GM23338 (cell line): Measurements from ENCODE around the gene PYDC2. TPM values are rescaled to one million over a fixed set of nuclear protein-coding genes. Genes with fewer than 3 reads are reported as not detected.

ENCODE experiments used
- ATAC-seq: fragments of 200-7000 bp; cut with Tn5 transposase; 3 replicates; pipeline ENCODE4 v1.9.1; 2020
- DNase-seq: peaks from one replicate; pipeline ENCODE4 v3.0.0-alpha.2; 2015; ENCODE audit warnings: low spot score
- H2AFZ ChIP-seq: fragments of 200-600 bp; sonication (generic); 2 replicates; pipeline ENCODE4 v1.8.0; 2016; ENCODE audit warnings: antibody characterized with exemption, mild to moderate bottlenecking, moderate library complexity
- H3F3A ChIP-seq: fragments of 200-600 bp; sonication (generic); replicated peaks from 2 replicates; pipeline ENCODE4 v1.8.0; 2017; ENCODE audit warnings: antibody characterized with exemption, mixed run types, low read depth
- H3K27ac ChIP-seq: fragments of 200-600 bp; sonication (generic); 2 replicates; pipeline ENCODE4 v1.6.1; 2016; ENCODE audit warnings: low read depth
- H3K27me3 ChIP-seq: fragments of 200-600 bp; sonication (generic); 2 replicates; pipeline ENCODE4 v1.8.0; 2016; ENCODE audit warnings: mild to moderate bottlenecking, mixed run types, moderate library complexity; ENCODE audit not compliant: insufficient read depth
- H3K36me3 ChIP-seq: fragments of 200-600 bp; sonication (generic); 2 replicates; pipeline ENCODE4 v1.8.0; 2016; ENCODE audit warnings: mild to moderate bottlenecking; ENCODE audit not compliant: insufficient read depth
- H3K4me1 ChIP-seq: fragments of 200-600 bp; sonication (generic); 2 replicates; pipeline ENCODE4 v1.8.0; 2016; ENCODE audit warnings: mild to moderate bottlenecking, moderate library complexity; ENCODE audit not compliant: insufficient read depth
- H3K4me2 ChIP-seq: fragments of 200-600 bp; sonication (generic); 2 replicates; pipeline ENCODE4 v1.7.1; 2017; ENCODE audit warnings: mixed run types
- H3K4me3 ChIP-seq: fragments of 200-600 bp; sonication (generic); 2 replicates; pipeline ENCODE4 v1.6.1; 2016; ENCODE audit warnings: mixed run types
- H3K79me2 ChIP-seq: fragments of 200-600 bp; sonication (generic); replicated peaks from 2 replicates; pipeline ENCODE4 v1.8.0; 2017; ENCODE audit warnings: mild to moderate bottlenecking; ENCODE audit not compliant: insufficient read depth
- H3K9me2 ChIP-seq: fragments of 200-600 bp; sonication (generic); 2 replicates; pipeline ENCODE4 v1.8.0; 2017; ENCODE audit not compliant: insufficient read depth
- H4K20me1 ChIP-seq: fragments of 200-600 bp; sonication (generic); replicated peaks from 2 replicates; pipeline ENCODE4 v1.8.0; 2017; ENCODE audit warnings: mild to moderate bottlenecking; ENCODE audit not compliant: insufficient read depth
- H3K27ac Mint-ChIP-seq: 2 replicates; pipeline ENCODE4 v1.8.0; 2020; ENCODE audit warnings: inconsistent platforms, mild to moderate bottlenecking, moderate library complexity, mixed read lengths
- H3K27me3 Mint-ChIP-seq: 3 replicates; pipeline ENCODE4 v1.8.0; 2022; ENCODE audit warnings: low read depth, mild to moderate bottlenecking, moderate library complexity, mixed read lengths, inconsistent platforms; ENCODE audit not compliant: insufficient read depth, poor library complexity
- H3K36me3 Mint-ChIP-seq: 3 replicates; pipeline ENCODE4 v1.8.0; 2021; ENCODE audit warnings: low read depth, mild to moderate bottlenecking, inconsistent platforms, moderate library complexity, mixed read lengths
- H3K4me1 Mint-ChIP-seq: 3 replicates; pipeline ENCODE4 v1.8.0; 2020; ENCODE audit warnings: mild to moderate bottlenecking, inconsistent platforms, mixed read lengths
- H3K4me3 Mint-ChIP-seq: 3 replicates; pipeline ENCODE4 v1.8.0; 2021; ENCODE audit warnings: moderate library complexity, mild to moderate bottlenecking, inconsistent platforms, mixed read lengths
- H3K9me3 Mint-ChIP-seq: 3 replicates; pipeline ENCODE4 v1.8.0; 2020; ENCODE audit warnings: moderate library complexity, mild to moderate bottlenecking, inconsistent platforms, mixed read lengths
- CREB1 ChIP-seq: fragments of 250-450 bp; sonication (Bioruptor Pico); IDR thresholded peaks from 2 replicates; pipeline ENCODE4 v1.5.0; 2020; ENCODE audit warnings: low read depth, mild to moderate bottlenecking, moderate library complexity
- EZH2 ChIP-seq: fragments of 200-600 bp; sonication (generic); IDR thresholded peaks from one replicate; pipeline ENCODE4 v1.8.0; 2017; ENCODE audit warnings: antibody characterized with exemption, mild to moderate bottlenecking, low read depth; ENCODE audit not compliant: unreplicated experiment
- EZH2phosphoT487 ChIP-seq: fragments of 200-600 bp; sonication (generic); IDR thresholded peaks from one replicate; pipeline ENCODE4 v1.8.1; 2018; ENCODE audit warnings: antibody characterized with exemption; ENCODE audit not compliant: unreplicated experiment
- JUNB ChIP-seq: IDR thresholded peaks from one replicate; pipeline ENCODE4 v1.6.1; 2016; ENCODE audit warnings: antibody characterized with exemption; ENCODE audit not compliant: unreplicated experiment
- NANOG ChIP-seq: IDR thresholded peaks from 2 replicates; pipeline ENCODE4 v1.6.1; 2016; ENCODE audit warnings: antibody characterized with exemption, borderline replicate concordance
- POLR2AphosphoS5 ChIP-seq: IDR thresholded peaks from 2 replicates; pipeline ENCODE4 v1.6.1; 2016; ENCODE audit warnings: antibody characterized with exemption, low read depth
- STAT1 ChIP-seq: IDR thresholded peaks from one replicate; pipeline ENCODE4 v1.6.1; 2016; ENCODE audit warnings: antibody characterized with exemption; ENCODE audit not compliant: unreplicated experiment
- ZNF114 ChIP-seq: fragments of 250-450 bp; sonication (Bioruptor Pico); IDR thresholded peaks from 2 replicates; pipeline ENCODE4 v1.5.0; 2020; ENCODE audit warnings: mild to moderate bottlenecking, moderate library complexity
- ZNF331 ChIP-seq: fragments of 250-450 bp; sonication (Bioruptor Pico); IDR thresholded peaks from 2 replicates; pipeline ENCODE4 v1.5.0; 2020; ENCODE audit warnings: low read depth, mild to moderate bottlenecking, moderate library complexity
- polyA plus RNA-seq: library from polyadenylated mRNA; unstranded; fragments of >200 nt; fragmentation: Nextera tagmentation; extraction: Ambion mirVana; gene quantifications from 2 replicates; pipeline ENCODE4 v1.2.1, GENCODE V29; 2016
- total RNA-seq: library from RNA; depleted of rRNA; stranded (reverse); fragments of >200 nt; shearing (Covaris generic); gene quantifications from 2 replicates; pipeline ENCODE4 v1.2.3, GENCODE V29; 2014
- TF ChIP-seq, protein P1 (sequence below): fragments of 250-450 bp; sonication (Bioruptor Pico); IDR thresholded peaks from 2 replicates; pipeline ENCODE4 v1.5.0; 2020; ENCODE audit warnings: mild to moderate bottlenecking, moderate library complexity
- TF ChIP-seq, protein P2 (sequence below): IDR thresholded peaks from one replicate; pipeline ENCODE4 v1.6.1; 2018; ENCODE audit warnings: antibody characterized with exemption; ENCODE audit not compliant: unreplicated experiment
- TF ChIP-seq, protein P3 (sequence below), 2 experiments: fragments of 200-600 bp in 1 of 2; sonication (generic) in 1 of 2; conservative IDR thresholded peaks; 2 replicates each; pipeline versions ENCODE4 v1.5.1 to v1.6.1; 2016 to 2017; ENCODE audit warnings: antibody characterized with exemption in 2 of 2, low read depth in 2 of 2, mild to moderate bottlenecking in 2 of 2, moderate library complexity in 1 of 2

Gene PYDC2
- total and polyA plus RNA-seq, 2 experiments from 2014 or later = not detected

DNA sequence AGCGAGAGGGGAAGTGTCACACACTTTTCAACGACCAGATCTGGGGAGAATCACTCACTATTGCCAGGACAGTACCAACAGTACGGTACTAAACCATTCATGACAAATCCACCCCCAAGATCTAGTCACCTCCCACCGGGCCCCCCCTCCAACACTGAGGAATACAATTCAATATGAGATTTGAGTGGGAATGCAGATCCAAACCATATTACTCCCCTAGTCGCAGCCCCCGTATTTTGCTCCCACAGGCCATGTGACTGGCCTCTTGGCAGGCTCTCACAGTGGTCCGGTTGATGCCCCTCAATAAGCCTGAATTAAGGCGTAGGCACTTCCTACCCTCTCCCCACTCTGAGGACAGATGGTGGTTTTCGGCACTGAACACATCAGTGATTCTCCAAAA lies 45.4 kb upstream of the PYDC2 start:
- no peak for ATAC-seq
- H3K27me3 Mint-ChIP-seq = peaks cover 5% of the 10 kb centered on the region
- TF ChIP-seq NANOG = no peak
- TF ChIP-seq, protein P1, sequence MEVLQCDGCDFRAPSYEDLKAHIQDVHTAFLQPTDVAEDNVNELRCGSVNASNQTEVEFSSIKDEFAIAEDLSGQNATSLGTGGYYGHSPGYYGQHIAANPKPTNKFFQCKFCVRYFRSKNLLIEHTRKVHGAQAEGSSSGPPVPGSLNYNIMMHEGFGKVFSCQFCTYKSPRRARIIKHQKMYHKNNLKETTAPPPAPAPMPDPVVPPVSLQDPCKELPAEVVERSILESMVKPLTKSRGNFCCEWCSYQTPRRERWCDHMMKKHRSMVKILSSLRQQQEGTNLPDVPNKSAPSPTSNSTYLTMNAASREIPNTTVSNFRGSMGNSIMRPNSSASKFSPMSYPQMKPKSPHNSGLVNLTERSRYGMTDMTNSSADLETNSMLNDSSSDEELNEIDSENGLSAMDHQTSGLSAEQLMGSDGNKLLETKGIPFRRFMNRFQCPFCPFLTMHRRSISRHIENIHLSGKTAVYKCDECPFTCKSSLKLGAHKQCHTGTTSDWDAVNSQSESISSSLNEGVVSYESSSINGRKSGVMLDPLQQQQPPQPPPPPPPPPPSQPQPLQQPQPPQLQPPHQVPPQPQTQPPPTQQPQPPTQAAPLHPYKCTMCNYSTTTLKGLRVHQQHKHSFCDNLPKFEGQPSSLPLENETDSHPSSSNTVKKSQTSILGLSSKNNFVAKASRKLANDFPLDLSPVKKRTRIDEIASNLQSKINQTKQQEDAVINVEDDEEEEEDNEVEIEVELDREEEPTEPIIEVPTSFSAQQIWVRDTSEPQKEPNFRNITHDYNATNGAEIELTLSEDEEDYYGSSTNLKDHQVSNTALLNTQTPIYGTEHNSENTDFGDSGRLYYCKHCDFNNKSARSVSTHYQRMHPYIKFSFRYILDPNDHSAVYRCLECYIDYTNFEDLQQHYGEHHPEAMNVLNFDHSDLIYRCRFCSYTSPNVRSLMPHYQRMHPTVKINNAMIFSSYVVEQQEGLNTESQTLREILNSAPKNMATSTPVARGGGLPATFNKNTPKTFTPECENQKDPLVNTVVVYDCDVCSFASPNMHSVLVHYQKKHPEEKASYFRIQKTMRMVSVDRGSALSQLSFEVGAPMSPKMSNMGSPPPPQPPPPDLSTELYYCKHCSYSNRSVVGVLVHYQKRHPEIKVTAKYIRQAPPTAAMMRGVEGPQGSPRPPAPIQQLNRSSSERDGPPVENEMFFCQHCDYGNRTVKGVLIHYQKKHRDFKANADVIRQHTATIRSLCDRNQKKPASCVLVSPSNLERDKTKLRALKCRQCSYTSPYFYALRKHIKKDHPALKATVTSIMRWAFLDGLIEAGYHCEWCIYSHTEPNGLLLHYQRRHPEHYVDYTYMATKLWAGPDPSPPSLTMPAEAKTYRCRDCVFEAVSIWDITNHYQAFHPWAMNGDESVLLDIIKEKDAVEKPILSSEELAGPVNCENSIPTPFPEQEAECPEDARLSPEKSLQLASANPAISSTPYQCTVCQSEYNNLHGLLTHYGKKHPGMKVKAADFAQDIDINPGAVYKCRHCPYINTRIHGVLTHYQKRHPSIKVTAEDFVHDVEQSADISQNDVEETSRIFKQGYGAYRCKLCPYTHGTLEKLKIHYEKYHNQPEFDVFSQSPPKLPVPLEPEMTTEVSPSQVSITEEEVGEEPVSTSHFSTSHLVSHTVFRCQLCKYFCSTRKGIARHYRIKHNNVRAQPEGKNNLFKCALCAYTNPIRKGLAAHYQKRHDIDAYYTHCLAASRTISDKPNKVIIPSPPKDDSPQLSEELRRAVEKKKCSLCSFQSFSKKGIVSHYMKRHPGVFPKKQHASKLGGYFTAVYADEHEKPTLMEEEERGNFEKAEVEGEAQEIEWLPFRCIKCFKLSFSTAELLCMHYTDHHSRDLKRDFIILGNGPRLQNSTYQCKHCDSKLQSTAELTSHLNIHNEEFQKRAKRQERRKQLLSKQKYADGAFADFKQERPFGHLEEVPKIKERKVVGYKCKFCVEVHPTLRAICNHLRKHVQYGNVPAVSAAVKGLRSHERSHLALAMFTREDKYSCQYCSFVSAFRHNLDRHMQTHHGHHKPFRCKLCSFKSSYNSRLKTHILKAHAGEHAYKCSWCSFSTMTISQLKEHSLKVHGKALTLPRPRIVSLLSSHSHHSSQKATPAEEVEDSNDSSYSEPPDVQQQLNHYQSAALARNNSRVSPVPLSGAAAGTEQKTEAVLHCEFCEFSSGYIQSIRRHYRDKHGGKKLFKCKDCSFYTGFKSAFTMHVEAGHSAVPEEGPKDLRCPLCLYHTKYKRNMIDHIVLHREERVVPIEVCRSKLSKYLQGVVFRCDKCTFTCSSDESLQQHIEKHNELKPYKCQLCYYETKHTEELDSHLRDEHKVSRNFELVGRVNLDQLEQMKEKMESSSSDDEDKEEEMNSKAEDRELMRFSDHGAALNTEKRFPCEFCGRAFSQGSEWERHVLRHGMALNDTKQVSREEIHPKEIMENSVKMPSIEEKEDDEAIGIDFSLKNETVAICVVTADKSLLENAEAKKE (CRISPR knock-in tag) = no peak
- TF ChIP-seq, protein P2, sequence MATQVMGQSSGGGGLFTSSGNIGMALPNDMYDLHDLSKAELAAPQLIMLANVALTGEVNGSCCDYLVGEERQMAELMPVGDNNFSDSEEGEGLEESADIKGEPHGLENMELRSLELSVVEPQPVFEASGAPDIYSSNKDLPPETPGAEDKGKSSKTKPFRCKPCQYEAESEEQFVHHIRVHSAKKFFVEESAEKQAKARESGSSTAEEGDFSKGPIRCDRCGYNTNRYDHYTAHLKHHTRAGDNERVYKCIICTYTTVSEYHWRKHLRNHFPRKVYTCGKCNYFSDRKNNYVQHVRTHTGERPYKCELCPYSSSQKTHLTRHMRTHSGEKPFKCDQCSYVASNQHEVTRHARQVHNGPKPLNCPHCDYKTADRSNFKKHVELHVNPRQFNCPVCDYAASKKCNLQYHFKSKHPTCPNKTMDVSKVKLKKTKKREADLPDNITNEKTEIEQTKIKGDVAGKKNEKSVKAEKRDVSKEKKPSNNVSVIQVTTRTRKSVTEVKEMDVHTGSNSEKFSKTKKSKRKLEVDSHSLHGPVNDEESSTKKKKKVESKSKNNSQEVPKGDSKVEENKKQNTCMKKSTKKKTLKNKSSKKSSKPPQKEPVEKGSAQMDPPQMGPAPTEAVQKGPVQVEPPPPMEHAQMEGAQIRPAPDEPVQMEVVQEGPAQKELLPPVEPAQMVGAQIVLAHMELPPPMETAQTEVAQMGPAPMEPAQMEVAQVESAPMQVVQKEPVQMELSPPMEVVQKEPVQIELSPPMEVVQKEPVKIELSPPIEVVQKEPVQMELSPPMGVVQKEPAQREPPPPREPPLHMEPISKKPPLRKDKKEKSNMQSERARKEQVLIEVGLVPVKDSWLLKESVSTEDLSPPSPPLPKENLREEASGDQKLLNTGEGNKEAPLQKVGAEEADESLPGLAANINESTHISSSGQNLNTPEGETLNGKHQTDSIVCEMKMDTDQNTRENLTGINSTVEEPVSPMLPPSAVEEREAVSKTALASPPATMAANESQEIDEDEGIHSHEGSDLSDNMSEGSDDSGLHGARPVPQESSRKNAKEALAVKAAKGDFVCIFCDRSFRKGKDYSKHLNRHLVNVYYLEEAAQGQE = no peak
- TF ChIP-seq POLR2AphosphoS5 = no peak
- no peak for TF ChIP-seq EZH2
- no peak for TF ChIP-seq CREB1
- no peak for TF ChIP-seq STAT1
- TF ChIP-seq EZH2phosphoT487 = no peak
- TF ChIP-seq ZNF331 (CRISPR knock-in tag) = no peak
- no peak for TF ChIP-seq ZNF114 (CRISPR knock-in tag)
- TF ChIP-seq, protein P3, sequence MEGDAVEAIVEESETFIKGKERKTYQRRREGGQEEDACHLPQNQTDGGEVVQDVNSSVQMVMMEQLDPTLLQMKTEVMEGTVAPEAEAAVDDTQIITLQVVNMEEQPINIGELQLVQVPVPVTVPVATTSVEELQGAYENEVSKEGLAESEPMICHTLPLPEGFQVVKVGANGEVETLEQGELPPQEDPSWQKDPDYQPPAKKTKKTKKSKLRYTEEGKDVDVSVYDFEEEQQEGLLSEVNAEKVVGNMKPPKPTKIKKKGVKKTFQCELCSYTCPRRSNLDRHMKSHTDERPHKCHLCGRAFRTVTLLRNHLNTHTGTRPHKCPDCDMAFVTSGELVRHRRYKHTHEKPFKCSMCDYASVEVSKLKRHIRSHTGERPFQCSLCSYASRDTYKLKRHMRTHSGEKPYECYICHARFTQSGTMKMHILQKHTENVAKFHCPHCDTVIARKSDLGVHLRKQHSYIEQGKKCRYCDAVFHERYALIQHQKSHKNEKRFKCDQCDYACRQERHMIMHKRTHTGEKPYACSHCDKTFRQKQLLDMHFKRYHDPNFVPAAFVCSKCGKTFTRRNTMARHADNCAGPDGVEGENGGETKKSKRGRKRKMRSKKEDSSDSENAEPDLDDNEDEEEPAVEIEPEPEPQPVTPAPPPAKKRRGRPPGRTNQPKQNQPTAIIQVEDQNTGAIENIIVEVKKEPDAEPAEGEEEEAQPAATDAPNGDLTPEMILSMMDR (conservative IDR thresholded peaks at IDR 0.05; ENCODE audit: low read depth in 2 of 2) = no peak
- no peak for TF ChIP-seq JUNB

More for the DNA sequence above, 45.4 kb upstream of the PYDC2 start:
- Mint-ChIP-seq H3K4me1 (peaks cover 2% of the 10 kb centered on the region; the same call in 2 of the 3 replicates), H3K9me3 (peaks cover 9% of the 10 kb centered on the region), H3K36me3 (peaks cover 9% of the 10 kb centered on the region; the same call in 2 of the 3 replicates), H3K27ac (no peak overlapping the region), H3K4me3 (no peak overlapping the region)
- Histone ChIP-seq H3F3A (no peaks in the 10 kb centered on the region), H3K79me2 (no peaks in the 10 kb centered on the region), H3K4me2 (no peak overlapping the region), H3K4me1 (no peaks in the 10 kb centered on the region), H4K20me1 (no peaks in the 10 kb centered on the region), H3K4me3 (no peak overlapping the region), H2AFZ (no peak overlapping the region), H3K9me2 (no peaks in the 10 kb centered on the region), H3K36me3 (peaks cover 5% of the 10 kb centered on the region; the same call in 1 of the 2 replicates), H3K27me3 (no peaks in the 10 kb centered on the region), H3K27ac (no peak overlapping the region)
- no peak for DNase-seq
